Activated naive CD4-positive, alpha-beta T cell treated with anti-CD3 and anti-CD28 coated beads, Interleukin-2, amount 50 U/mL, for 16 hours (primary cell): ENCODE data around the gene ADGRG2.

ENCODE experiments used
- DNase-seq: peaks from one replicate; pipeline ENCODE4 v3.0.0-alpha.2; 2020

ADGRG2 gene

GRCh38 chrX:18946157-18946556, 176.1 kb downstream of the ADGRG2 start:
- no peak for DNase-seq

- DNase-seq, result no peak
Observed at GRCh38 chrX:18945483-18945882, 176.8 kb downstream of the ADGRG2 start.

DNA sequence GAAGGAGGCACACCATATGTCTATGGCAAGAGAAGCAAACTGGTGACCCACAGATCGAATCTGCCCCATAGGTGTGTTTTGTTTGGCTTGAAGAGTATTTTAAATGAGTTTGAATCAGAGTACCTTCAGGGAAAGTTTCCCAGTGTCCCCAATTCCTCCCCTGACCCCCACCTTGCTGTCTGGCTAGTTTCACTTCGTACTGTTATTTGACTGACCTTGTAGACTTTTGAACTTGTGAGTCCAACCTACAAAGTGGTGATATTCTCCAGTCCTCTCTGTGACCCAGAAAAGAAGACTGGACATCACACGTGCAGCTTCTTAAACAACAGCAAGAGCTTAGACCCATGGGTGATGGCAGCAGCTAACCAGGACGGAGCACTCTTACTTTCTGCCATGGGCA, 177.8 kb downstream of the ADGRG2 start:
- DNase-seq, result no peak

- DNase-seq, result no peak
Observed at GRCh38 chrX:18941896-18942295, 180.4 kb downstream of the ADGRG2 start.
